Chondrocyte (in vitro differentiated cells): Measurements from ENCODE around the gene FRG1. TPM values are rescaled to one million over a fixed set of nuclear protein-coding genes. Genes with fewer than 3 reads are reported as not detected.
"Not testable (repeated sequence)": the region's sequence is repeated elsewhere in the genome, so short reads cannot be mapped to it uniquely, and the experiment has no call there.

ENCODE experiments used
- DNase-seq: peaks from one replicate; pipeline ENCODE4 v3.0.0; 2021; ENCODE audit warnings: mixed read lengths, low spot score
- H3K27ac Mint-ChIP-seq: one replicate; pipeline ENCODE4 v1.8.0; 2021; ENCODE audit warnings: mild to moderate bottlenecking, moderate library complexity, mixed read lengths; ENCODE audit not compliant: unreplicated experiment
- H3K27me3 Mint-ChIP-seq: 2 replicates; pipeline ENCODE4 v1.8.0; 2021; ENCODE audit warnings: low read depth, mixed read lengths
- H3K36me3 Mint-ChIP-seq: 2 replicates; pipeline ENCODE4 v1.8.0; 2021; ENCODE audit warnings: low read depth, mixed read lengths
- H3K4me1 Mint-ChIP-seq: 2 replicates; pipeline ENCODE4 v1.8.0; 2021; ENCODE audit warnings: low read depth, mild to moderate bottlenecking, mixed read lengths
- H3K4me3 Mint-ChIP-seq: one replicate; pipeline ENCODE4 v1.8.0; 2021; ENCODE audit warnings: mild to moderate bottlenecking, moderate library complexity, mixed read lengths; ENCODE audit not compliant: unreplicated experiment
- H3K9me3 Mint-ChIP-seq: 2 replicates; pipeline ENCODE4 v1.8.0; 2021; ENCODE audit warnings: low read depth, mixed read lengths
- long read RNA-seq: library from polyadenylated mRNA; stranded (forward); transcript quantifications from one replicate; pipeline ENCODE4 v2.0.0, GENCODE V29; 2021
- total RNA-seq: library from RNA; stranded (reverse); gene quantifications from 3 replicates; pipeline ENCODE4 v1.2.1, GENCODE V29; 2021
- TF ChIP-seq, protein P1 (sequence below): fragments of 200-600 bp; sonication (generic); IDR thresholded peaks from 2 replicates; pipeline ENCODE4 v1.5.0; 2021; ENCODE audit warnings: antibody characterized with exemption, mild to moderate bottlenecking, moderate library complexity

The FRG1 gene
- 29.7 to 31.5 TPM (median 30.9 TPM) in 3 replicates for total RNA-seq
- long read RNA-seq, transcript FRG1-201 (9 exons, 1,074 nt) = major isoform, 17 of 22 reads
- long read RNA-seq, partial matches to known transcripts = 3 of 22 reads
- long read RNA-seq, other reads (novel, unspliced or antisense) = 2 of 22 reads

DNA sequence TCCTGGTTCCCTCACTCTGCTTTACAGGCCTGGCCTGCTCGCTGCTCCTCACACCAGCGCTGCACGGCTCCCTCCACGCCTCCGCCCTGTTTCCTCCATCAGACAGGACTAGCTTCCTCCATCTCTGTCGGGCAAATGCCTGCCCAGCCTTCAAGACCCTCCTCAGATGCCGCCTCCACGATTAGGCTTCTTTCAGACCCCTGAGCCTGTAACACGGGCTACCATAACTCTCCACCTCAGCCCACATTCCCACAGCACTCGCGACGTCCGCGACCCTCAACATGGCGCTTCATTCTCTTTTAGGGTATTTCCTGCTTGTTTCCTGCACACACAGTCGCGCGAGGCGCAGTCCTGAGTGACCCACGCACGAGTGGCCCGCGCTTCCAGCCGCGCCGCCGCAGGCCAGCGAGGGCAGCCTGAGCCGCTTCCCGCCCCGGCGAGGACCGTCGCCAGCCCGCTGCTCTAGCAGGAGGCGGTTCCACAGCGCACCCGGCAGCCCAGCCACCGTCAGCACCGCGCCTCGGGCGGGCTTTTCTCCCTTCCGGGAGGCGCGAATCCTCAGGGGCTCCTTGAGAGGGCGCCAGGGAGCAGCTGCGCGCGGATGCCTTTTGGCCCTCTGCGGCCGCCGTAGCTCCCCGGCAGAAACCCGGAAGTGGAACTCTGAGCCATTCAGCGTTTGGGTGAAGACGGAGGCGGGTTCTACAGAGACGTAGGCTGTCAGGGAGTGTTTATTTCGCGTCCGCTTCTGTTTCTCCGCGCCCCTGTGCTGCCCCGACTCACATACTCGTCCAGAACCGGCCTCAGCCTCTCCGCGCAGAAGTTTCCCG is at the start of gene FRG1:
TSS of gene FRG1 (plus strand) at position 695 of the 827 bp plus-strand sequence. CDS start 138 bp downstream, outside the sequence.
- Mint-ChIP-seq H3K36me3 (peaks cover 6% of the 10 kb centered on the region), H3K27me3 (no peaks in the 10 kb centered on the region), H3K4me3 (peak within 1 kb of the TSS; percentile 95), H3K4me1 (peaks cover 33% of the 10 kb centered on the region), H3K27ac (peak within 1 kb of the TSS; percentile 99), H3K9me3 (peaks cover 3% of the 10 kb centered on the region)
- peak; percentile 98 for DNase-seq
- TF ChIP-seq, protein P1, sequence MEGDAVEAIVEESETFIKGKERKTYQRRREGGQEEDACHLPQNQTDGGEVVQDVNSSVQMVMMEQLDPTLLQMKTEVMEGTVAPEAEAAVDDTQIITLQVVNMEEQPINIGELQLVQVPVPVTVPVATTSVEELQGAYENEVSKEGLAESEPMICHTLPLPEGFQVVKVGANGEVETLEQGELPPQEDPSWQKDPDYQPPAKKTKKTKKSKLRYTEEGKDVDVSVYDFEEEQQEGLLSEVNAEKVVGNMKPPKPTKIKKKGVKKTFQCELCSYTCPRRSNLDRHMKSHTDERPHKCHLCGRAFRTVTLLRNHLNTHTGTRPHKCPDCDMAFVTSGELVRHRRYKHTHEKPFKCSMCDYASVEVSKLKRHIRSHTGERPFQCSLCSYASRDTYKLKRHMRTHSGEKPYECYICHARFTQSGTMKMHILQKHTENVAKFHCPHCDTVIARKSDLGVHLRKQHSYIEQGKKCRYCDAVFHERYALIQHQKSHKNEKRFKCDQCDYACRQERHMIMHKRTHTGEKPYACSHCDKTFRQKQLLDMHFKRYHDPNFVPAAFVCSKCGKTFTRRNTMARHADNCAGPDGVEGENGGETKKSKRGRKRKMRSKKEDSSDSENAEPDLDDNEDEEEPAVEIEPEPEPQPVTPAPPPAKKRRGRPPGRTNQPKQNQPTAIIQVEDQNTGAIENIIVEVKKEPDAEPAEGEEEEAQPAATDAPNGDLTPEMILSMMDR = peak; percentile 97

DNA sequence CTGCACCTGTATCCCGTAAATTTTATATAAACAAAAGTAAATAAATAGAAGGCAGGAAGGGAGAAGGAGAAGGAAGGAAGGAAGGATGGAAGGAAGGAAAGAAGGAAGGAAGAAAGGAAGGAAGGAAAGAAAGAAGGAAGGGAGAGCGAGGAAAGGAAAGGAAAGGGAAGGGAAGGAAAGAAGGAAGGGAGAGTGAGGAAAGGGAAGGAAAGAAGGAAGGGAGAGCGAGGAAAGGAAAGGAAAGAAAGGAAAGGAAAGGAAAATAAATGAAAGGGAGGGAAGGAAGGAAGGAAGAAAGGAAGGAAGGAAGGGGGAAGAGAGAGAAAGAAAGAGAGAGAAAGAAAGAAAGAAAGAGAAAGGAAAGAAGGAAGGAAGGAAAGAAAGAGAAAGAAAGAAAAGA is 43.0 kb upstream of the FRG1 start:
- no peak for DNase-seq
- no peaks in the 10 kb centered on the region for H3K4me1 Mint-ChIP-seq
- no peaks in the 10 kb centered on the region for H3K27me3 Mint-ChIP-seq
- H3K9me3 Mint-ChIP-seq = no peaks in the 10 kb centered on the region
- H3K27ac Mint-ChIP-seq = no peak overlapping the region
- TF ChIP-seq, protein P1 = no peak
- no peaks in the 10 kb centered on the region for H3K36me3 Mint-ChIP-seq
- H3K4me3 Mint-ChIP-seq = no peak overlapping the region

DNA sequence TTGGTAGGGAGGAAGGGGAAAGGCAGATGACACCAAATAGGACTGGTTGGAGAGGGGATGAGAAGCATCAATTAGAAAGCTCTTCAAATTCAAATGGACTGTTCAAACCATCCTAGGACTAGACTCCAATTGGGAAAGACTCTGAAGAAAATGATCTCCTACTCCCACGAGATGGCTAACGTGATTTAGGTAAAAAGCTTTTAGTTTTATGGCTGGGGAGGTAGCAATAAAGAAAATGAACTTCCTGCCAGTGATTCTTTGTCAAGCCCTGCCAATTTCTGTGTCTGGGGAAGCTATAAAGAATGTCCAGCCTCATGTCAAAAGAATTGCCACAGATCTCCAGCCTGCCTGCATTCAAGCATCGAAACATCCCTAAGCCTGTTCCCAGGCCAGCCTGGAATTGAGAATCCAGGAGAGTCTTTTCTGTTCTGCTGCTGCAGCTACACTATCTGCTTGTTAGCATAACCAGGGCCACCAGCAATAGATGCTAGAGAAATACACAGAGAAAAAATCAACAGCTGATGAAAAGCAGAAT is 41.1 kb upstream of the FRG1 start:
- H3K36me3 Mint-ChIP-seq, H3K4me3 Mint-ChIP-seq, H3K9me3 Mint-ChIP-seq, H3K27me3 Mint-ChIP-seq, DNase-seq, H3K27ac Mint-ChIP-seq, H3K4me1 Mint-ChIP-seq: not testable (repeated sequence)

DNA sequence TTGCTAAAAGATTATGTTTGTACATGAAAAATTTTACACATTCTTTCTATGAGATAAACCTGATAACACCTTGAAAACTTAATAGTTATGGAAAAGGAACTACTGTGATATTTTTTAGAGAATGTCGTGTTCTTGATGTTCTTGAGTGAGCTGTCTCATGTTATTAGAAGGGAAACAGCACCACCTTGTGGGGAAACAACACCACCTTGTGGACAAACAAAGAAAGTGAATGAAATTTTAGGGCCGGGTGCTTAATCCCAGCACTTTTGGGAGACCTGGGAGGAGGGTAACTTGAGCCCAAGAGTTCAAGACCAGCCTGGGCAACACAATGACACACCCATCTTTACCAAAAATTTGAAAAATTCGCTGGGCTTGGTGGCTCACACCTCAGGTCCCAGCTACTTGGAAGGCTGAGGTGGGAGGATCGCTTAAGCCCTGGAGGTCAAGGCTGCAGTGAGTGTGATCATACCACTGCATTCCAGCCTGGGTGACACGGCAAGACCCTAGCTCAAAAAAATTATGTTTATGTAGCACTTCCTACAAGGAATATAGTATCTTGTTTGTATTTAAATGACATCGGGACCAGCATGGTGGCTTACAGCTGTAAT is 36.1 kb upstream of the FRG1 start:
- not testable (repeated sequence) for H3K9me3 Mint-ChIP-seq, DNase-seq, H3K27me3 Mint-ChIP-seq, H3K4me3 Mint-ChIP-seq, H3K36me3 Mint-ChIP-seq, H3K27ac Mint-ChIP-seq, H3K4me1 Mint-ChIP-seq
- TF ChIP-seq, protein P1 = peak; percentile 87

GRCh38 chr4:189912170-189912569 is 28.5 kb upstream of the FRG1 start:
- no peak for DNase-seq
- Mint-ChIP-seq H3K27me3 (no peaks in the 10 kb centered on the region), H3K36me3 (peaks cover 5% of the 10 kb centered on the region), H3K4me3 (no peak overlapping the region), H3K4me1 (no peaks in the 10 kb centered on the region), H3K9me3 (peaks cover 24% of the 10 kb centered on the region), H3K27ac (no peak overlapping the region)
- TF ChIP-seq, protein P1 = peak; percentile 65
